Pons (tissue), 1 donor: ENCODE data around the gene SLC48A1.
"Not testable (repeated sequence)": the region's sequence is repeated elsewhere in the genome, so short reads cannot be mapped to it uniquely, and the experiment has no call there.

ENCODE experiments used
- DNase-seq: peaks from one replicate; pipeline ENCODE4 v3.0.0-alpha.2; 2016; ENCODE audit warnings: low spot score

Gene SLC48A1

DNA sequence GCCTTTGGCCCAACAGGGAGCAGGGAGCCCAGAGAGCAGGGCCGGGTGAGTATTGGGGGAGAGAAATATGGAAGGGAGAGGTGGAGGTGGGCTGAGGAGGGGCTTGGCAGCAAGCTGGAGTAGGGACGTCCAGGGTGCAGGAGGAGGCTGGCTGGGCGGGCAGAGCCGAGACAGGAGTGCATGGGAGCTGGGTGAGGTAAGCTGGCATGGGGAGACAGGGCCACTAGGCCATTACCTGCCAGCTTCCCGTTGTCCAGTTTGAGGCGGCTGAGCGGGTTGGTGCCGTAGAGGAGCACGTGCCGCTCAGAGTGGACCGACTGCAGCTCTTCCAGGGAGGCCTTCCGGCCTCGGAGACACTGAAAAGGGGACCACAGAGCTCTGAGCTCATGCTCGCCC is 18.3 kb downstream of the SLC48A1 start:
- no peak for DNase-seq

DNA sequence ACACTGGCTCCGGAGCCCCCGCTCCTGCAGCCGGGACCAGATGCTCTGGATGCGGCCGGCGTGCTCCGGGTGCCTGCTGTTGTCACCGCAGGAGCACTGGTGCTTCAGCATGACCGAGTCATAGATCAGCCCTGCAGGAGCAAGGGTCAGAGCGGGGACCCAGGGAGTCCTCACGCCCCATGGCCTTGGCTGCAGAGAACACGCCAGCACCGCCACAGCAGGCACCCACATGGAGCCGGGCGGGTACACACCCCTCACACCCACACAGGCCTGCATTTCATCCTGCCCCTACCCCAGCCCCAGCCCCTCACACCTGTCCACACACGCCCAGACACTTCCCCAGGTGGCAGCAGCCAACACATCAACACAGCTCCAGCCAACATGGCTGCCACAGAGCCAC is 18.8 kb downstream of the SLC48A1 start:
- no peak for DNase-seq

DNA sequence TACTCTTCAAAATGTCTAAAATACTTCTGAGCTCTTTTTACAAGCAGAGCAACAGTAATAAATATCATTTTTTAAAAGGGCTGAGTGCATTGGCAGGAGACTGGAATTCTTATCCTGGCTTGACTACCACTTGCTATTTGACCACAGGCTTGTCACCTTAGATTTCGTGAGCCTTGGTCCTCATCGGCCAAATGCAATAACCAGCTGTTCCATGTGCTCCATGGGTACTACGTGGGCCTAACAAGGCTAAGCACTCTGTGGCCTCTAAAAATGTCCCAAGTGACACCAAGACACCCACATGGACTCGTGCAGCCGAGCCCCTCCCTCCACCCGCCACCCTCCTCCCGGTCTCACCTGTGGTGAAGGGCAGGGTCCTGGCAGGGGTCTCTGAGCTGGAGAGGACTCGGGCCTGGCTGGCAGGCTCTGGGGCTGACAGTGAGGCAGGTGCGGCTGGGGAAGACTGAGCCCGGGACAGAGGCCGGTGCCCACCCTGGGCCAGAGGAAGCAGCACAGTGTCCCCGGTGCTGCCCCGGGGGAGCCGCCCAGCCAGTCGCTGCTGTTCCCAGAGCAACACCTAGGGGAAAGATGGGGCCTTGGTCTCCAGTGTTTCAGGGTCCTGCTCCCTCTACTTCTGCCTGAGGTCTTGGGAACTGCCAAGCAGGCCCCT is 20.1 kb downstream of the SLC48A1 start:
- no peak for DNase-seq

DNA sequence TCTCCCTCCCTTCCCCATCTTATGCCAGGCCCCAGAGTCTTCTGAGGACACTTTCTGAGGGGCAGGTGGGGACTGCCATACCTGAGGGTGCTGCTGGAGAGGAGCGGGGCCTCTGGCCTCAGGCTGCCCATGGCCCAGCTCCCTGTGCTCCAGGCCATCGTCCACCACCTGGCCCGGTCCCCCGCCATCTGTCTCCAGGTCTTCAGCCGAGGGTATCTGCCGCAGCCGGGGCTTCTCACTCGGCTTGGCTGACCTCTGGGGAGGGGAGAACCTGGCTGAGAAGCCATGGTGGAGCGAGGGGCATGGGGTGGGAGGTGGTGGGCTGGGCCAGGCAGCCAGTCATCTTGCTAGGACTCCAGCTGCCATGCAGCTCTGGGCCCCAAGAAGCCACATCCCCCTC is 21.6 kb downstream of the SLC48A1 start:
- DNase-seq = no peak

DNA sequence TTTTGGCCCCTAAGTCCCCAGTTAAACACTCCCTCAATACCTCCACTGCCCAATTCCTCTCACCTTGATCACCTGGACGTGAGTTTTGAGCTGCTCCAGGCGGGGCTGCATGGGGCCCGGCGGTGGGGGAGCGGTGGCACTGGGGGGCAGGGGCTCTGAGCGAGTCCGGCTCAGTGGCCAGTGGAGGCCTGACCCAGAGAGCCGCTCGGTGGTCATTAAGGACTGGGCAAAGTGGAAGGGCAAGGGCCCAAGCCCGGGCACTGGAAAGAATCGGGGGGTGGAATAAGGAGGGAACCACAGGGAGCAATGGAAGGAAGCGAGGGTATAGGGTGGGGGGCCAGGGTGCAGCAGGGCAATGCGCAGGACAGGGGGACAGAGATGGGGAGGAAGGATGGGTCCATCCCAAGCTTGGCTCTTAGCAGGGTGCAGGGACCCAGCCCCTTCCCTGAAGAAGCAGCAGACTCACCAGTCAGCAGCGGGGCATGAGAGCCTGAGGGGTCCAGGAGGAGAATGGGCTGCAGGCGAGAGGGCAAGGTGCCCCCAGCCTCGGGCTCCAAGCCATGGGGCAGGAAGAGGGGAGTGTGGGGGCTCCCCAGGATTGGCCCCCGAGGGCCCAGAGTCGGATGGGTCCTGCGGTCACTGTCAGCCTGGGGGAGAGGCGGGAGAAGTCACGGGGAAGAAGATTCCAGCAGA is 22.2 kb downstream of the SLC48A1 start:
- no peak for DNase-seq

DNA sequence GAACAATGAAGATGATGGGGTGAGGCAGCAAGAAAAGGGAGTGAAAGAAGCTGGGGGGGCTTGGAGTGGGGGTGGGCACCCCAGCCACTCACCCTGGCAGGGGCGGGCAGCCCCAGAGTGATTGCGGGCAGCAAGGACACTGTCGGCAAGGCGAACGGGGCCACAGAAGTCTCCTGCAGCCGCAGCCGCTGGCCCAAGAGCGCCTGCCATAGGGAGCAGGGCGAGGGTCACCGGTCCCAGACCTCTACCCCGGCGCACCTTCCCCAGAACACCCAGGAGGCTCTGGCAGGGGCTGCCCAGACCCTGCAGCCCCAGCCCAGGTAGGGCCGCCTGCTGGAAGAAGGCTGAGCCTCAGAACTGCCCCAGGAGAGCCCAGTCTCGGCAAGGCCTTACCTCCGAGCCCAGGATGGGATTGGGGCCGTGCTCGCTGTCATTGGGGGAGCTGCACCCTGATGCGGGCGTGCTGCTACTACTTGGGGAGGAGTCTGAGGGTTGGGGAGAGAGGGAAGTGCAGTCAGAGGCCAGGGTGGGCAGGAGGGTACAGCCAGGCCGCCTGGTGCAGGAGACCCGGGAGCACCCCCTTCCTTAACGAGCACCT is 22.9 kb downstream of the SLC48A1 start:
- DNase-seq = no peak

GRCh38 chr12:47797441-47797840 is 24.4 kb downstream of the SLC48A1 start:
- DNase-seq = no peak

DNA sequence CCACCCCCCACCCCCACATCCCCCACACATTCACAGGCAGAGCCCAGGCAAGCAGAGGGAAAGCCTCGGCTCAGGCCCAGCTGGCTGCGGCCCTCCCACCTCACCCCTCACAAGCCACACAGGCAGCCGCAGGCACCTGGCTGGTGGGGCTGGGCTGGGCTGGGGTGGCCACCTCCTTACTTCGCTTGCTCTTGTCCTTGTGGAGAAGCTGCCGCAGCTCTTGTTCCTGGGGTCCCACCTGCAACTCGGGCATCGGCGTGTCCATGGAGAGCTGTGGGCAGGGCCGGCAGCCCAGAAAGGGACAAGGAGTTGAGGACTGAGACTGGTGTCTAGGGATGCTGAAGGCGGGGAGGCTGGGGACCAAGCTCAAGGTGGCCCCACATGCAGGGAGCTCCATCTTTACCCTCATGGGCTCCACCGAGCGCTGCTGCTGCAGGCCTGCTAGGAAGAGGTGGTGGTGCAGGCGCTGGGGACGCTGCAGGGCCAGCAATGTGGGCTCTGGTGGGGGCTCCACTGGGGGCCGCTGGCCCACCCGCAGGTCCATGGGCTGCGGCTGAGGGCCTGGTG is 25.4 kb downstream of the SLC48A1 start:
- no peak for DNase-seq

GRCh38 chr12:47799357-47799955 is 26.4 kb downstream of the SLC48A1 start:
- DNase-seq = peak; percentile 87

DNA sequence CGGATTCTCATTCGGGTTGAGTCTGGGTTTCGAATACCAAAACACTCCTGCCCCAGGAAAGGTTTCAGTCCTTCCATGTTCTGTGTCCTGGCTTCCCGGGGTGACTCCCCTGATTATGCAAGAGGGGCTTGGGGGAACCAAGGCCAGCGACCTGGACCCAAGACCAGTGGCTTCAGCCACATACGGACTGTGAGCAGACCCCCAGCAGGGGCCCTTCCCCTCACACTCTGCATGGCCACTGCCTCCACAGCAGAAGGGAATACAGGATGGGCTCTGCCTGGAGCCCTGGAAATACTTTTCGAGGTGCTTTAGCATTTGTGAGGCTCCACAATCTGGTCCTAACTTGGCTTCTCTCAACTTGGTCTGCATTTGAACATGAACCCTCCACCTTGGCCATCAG is 27.5 kb downstream of the SLC48A1 start:
- no peak for DNase-seq

GRCh38 chr12:47801170-47801903 is 28.3 kb downstream of the SLC48A1 start:
- DNase-seq = no peak

DNA sequence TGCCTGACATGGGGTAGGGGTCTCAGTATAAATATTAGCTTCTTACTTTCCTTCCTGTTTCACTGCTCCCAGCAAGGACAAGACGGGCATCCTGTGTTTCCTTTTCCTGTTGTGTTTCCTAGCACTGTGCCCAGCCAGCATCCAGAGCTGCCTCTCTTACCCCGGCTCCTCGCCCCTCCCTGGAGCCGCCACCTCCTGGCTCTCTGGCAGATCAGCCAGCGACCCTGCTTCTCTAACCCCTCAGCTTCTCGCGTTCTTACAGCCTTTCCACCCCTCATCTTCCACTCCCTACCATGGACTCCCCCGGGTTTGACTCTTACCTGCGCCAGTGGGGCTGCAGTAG is 28.8 kb downstream of the SLC48A1 start:
- no peak for DNase-seq

GRCh38 chr12:47802312-47802711 is 29.3 kb downstream of the SLC48A1 start:
- no peak for DNase-seq

DNA sequence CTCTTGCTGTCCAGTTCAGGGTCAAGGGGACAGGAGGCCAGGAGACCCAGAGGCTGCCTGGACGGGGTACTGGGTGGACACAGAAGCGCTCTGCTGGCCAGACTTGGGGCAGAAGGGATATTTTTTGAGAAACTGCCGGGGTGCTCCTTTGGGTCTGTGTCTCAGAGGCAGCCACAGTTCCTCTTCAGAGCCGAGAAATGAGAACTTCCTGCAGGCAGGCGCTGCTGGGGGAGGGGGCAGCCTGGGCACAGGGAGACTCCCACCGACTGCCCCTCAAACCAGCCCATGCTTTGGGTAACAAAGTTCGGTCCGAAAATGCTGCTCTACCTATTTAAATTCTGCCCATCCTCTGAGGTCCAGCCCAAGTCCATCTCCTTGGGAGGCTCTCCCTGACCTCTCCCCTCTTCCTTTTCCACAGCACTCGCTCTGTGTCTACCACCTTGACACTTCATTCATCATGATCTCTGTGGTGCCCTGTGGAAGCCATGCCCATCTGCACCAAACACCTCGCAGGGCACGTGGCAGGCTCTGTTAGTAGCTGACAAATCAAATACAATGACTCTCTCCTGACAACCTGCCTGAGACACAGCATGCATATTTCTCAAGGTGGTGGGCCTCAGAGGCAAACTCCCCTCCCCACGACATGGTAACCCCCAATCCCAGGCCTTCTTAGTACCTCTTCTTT is 30.3 kb downstream of the SLC48A1 start:
- no peak for DNase-seq

DNA sequence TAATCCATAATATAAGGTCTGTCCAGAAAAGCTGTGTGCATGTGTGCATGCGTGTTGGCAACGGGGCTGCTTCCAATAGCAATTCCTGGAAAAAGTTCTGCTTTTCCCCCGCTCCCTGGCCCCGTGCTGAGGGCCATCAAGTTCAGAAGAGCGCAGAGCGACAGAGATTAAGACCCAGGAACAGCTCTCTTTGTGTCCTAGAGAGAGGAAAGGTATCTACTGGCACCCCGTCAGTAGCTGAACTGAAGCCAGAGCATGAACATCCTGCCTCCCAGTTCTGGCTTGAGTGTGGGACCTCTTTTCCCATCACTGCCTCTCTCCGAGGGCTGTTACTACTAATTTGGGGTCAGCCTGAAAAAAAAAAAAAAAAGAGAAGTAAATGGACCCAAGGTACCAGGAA is 31.1 kb downstream of the SLC48A1 start:
- DNase-seq = no peak

GRCh38 chr12:47805417-47805816 is 32.4 kb downstream of the SLC48A1 start:
- no peak for DNase-seq

DNA sequence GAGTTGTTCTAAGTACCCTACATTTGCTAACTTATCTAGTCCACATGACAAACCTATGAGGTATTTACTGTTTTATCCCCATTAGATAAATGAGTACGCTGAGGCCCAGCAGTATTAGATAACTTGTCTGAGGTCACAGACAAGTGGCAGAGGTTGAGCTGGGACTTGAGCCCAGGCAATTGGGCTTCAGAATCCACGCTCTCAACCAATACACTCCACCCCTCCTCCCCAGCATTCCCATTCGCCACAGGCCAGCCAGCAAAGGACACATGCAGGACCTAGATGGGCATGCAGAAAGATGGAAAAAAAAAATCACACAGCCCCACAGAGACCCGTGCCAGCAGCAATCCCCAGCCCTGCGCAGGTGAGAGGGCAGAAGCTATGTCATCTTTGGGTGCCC is 34.3 kb downstream of the SLC48A1 start:
- no peak for DNase-seq

DNA sequence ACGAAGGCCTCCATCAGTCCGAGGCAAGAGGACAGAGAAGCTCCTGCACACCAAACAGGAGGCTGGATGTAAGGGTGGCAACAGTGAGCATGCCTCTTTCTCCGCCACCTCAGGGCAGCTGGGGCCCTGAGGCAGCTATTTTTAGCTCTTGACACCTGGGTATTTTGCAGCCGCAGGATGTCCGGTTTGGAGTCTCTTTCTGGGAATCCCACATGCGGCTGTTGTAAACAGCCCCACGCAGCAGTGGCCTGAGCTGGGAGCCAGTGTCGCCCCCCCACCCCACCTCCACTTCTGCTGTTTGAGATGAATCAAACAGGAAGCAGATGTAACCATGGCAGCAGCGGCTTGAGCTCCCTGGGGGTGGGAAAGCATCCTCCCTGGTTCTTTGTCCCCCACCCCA is 35.0 kb downstream of the SLC48A1 start:
- no peak for DNase-seq

DNA sequence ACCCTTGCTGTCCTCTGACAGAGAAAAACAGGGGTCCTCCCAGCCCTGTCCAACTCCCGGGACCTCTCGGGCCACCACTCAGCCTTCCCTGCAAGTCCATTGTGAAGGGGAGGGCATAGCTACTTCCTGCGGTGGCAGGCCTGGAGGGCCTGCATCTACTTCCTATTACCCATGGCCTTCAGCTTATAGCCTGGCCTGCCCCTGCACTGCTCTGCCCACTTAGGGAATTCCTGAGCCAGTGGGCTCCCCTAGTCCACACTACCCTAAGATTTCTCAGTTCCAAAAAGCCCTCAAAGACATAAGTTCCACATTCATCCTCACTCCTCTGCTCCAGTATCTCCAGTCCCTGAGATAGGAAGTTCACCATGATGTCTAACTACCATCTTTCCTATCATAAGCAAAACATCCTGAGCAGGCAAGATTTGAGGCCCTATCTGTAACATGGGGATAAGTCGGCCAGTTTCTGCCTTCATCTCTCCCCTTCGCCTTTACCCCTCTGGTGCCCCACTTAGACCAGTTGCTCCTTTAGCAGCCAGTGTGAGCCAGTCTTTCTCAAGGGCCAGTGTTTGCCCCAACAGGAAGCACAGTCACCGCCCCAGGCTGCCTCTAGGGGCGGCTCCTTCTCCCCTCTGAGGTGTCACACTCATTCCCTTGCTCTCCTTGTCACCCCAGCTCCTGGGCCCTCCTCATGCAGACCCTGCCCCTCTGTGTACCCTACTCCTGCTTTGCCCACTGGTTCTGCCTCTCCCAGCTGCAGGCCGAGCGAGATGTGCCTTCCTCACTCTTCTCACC is 35.7 kb downstream of the SLC48A1 start:
- no peak for DNase-seq

DNA sequence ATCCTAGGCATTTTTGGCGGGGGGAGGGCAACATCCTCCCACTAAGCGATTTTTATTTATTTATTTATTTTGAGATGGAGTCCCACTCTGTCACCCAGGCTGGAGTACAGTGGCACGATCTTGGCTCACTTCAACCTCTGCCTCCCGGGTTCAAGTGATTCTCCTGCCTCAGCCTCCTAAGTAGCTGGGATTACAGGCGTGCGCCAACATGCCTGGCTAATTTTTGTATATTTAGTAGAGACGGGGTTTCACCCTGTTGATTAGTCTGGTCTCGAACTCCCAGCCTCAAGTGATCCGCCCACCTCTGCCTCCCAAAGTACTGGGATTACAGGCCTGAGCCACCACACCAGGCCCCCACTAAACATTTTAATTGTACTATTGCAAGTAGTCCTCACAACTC is 36.5 kb downstream of the SLC48A1 start:
- not testable (repeated sequence) for DNase-seq

- DNase-seq = no peak
Observed at GRCh38 chr12:47811072-47811396, 38.0 kb downstream of the SLC48A1 start.
